Right ventricle myocardium superior (tissue), 1 donor: Measurements from ENCODE around the gene SCAP. TPM values are rescaled to one million over a fixed set of nuclear protein-coding genes. Genes with fewer than 3 reads are reported as not detected.

Source experiments
- ATAC-seq: fragments of 200-7000 bp; cut with Tn5 transposase; one replicate; pipeline ENCODE4 v1.9.1; 2020; ENCODE audit warnings: mild to moderate bottlenecking; ENCODE audit not compliant: poor library complexity
- DNase-seq: peaks from one replicate; pipeline ENCODE4 v3.0.0-alpha.2; 2020
- intact Hi-C: fragments of 100-400 bp; cut with DNase I; formaldehyde crosslinking; loops from one replicate; pipeline ENCODE4 v1.11.2; 2022
- total RNA-seq: library from RNA; stranded (reverse); fragmentation: NEBNext Ultra II Directional; extraction: Animal tissue kit (Norgen Biotek cat#: 25700); gene quantifications from one replicate; pipeline ENCODE4 v1.2.1, GENCODE V29; 2021
- donor health status: DM: no; HTN: yes; CAD: no; lungs with severe emphysema.

The SCAP gene
- total RNA-seq, 1 donor from 2014 or later: 39.7 TPM

DNA sequence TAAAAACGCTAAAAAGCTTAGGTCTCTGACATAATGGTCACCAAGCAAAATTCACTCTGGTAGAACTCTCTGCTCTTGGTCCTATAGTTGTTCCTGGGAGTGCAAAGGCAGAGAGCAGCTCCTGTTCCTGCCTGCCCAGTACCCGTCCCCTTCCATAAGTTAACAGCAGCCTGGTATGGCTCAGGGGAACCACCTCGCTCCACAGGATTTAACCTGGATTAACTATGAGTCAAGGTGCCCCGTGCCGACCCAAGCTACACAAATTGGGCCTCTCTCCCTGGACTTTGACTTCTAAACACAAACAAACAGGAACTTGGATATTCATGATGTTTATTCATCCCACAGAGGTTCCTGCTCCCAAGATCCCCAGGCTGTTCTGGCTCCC is 32.1 kb downstream of the SCAP start:
- DNase-seq: no peak
- intact Hi-C loops: no loop called here
- peak; percentile 27 for ATAC-seq

DNA sequence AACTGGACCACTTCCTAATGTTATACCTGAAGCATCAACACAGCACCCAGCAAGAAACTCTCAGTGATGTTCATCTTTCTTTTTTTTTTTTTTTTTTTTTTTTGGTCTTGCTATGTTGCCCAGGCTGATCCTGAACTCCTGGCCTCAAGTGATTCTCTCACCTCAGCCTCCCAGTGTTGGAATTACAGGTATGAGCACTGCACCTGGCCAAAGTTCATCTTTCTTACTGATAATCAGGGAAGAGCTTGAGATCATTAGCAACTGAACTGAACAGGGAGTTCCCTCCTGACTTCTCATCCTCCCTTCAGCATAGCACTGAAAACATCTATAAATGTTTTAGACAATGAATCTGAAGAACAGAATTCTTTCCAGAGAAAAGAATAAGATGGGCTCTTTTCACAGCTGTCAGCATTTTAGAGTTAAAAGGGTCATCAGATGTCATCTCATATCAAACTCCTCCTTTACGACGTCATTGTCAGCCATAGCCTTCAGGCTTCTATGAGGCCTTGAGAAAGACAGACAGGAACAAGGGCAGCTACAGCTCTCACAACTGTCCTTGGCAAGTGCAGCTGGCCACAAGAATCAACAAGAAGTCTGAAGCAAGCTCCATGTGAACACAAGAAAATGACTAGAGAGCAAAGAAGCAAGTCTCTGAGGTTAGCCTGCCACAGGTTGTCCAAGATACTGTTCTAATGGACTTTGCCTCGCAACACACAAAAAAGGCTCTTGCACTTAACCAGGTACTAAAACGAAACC is 33.8 kb downstream of the SCAP start:
- intact Hi-C loops: no loop called here
- ATAC-seq (no peak), DNase-seq (no peak)

- DNase-seq: no peak
- intact Hi-C loops: no loop called here
- no peak for ATAC-seq
Measured at GRCh38 chr3:47440131-47440530, 35.6 kb downstream of the SCAP start.

GRCh38 chr3:47436180-47436579 is 39.6 kb downstream of the SCAP start:
- ATAC-seq (no peak), DNase-seq (no peak)
- intact Hi-C loops: no loop called here

GRCh38 chr3:47434849-47435248 is 40.9 kb downstream of the SCAP start:
- DNase-seq: no peak
- ATAC-seq: no peak
- intact Hi-C loops: no loop called here

- peak; percentile 19 for ATAC-seq
- intact Hi-C loops: no loop called here
- no peak for DNase-seq
Measured at GRCh38 chr3:47433796-47434195, 41.9 kb downstream of the SCAP start.

- no peak for ATAC-seq
- intact Hi-C loops: no loop called here
- DNase-seq: no peak
Measured at GRCh38 chr3:47432673-47433072, 43.1 kb downstream of the SCAP start.

GRCh38 chr3:47431225-47431624 is 44.5 kb downstream of the SCAP start:
- intact Hi-C loops: no loop called here
- no peak for ATAC-seq

GRCh38 chr3:47430606-47431005 is 45.1 kb downstream of the SCAP start:
- DNase-seq (no peak), ATAC-seq (no peak)
- intact Hi-C loops: no loop called here

More at GRCh38 chr3:47431225-47431624, 44.5 kb downstream of the SCAP start:
- DNase-seq: no peak

- intact Hi-C loops: no loop called here
- ATAC-seq: no peak
- no peak for DNase-seq
Measured at GRCh38 chr3:47429476-47430270, 46.1 kb downstream of the SCAP start.

- intact Hi-C loops: no loop called here
- DNase-seq (no peak), ATAC-seq (no peak)
Measured at GRCh38 chr3:47428662-47429061, 47.1 kb downstream of the SCAP start.

GRCh38 chr3:47427866-47428265 is 47.9 kb downstream of the SCAP start:
- DNase-seq (no peak), ATAC-seq (no peak)
- intact Hi-C loops: no loop called here

GRCh38 chr3:47425959-47426358 is 49.8 kb downstream of the SCAP start:
- ATAC-seq (no peak), DNase-seq (no peak)
- intact Hi-C loops: no loop called here

DNA sequence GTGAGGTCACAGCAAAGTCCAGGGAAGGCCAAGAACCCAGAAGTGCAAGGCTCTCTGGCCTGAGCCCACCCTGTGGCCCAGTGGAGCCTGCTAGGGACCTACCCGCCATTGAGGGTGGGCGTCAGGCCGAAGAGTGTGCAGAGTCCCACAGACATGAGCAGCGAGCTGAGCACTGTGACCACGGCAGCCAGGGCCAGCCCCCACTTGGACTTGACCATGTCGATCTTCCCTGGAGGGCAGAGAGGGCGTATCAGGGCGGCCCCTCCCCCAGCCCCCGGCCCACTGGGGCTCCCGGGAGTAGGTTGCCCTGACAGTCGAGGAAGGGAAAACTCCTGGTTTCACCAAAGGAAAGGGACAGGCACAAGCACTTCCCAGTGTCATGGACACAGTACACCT is 50.4 kb downstream of the SCAP start:
- intact Hi-C loops: no loop called here
- DNase-seq (peak; percentile 30), ATAC-seq (no peak)

DNA sequence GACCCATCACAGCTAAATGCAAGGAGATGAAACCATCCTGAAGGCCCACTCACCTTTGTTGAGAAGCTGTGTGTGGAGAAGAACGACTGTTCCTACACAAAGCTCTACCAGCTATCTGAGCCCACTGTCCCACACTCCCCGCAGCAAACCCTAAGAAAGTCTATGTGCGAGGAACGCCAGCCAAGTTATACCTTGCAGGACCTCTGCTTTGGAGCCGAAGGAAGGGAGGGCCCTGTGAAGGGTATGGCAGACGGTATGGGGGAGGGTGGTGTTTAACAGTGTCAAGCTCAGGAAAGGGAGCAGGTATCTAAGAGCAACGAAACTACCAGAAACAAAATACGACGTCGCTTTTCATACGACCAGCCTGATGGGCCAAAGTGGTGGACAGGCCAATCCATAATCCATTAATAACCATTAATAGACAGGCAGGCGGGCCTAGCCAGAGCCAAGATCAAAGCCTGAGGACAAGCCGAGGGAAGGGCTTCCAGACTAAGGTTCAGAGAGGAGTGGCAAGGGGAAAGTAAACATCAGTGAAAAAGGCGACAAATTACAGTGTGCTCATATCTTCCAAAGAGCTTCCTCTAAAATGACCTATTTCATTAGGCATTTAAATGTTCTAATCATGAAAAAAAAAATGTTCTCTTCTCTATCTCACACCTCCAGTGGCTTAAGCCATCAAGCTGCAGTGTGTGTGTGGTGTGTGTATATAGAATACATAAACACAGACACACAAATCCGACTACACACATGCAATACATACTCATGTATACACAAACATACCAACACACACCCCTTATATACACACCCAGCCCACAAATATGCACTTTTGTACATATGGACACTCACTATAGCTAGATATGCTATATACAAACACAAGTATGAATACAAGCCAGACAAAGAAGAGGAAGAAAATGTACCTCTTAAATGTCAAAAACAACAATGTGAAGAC is 51.0 kb downstream of the SCAP start:
- no peak for DNase-seq
- ATAC-seq: no peak
- intact Hi-C loops: loop anchor here (5.0 kb wide), 1 partner anchor 53 kb away; the partner anchor contains the start of gene SCAP

DNA sequence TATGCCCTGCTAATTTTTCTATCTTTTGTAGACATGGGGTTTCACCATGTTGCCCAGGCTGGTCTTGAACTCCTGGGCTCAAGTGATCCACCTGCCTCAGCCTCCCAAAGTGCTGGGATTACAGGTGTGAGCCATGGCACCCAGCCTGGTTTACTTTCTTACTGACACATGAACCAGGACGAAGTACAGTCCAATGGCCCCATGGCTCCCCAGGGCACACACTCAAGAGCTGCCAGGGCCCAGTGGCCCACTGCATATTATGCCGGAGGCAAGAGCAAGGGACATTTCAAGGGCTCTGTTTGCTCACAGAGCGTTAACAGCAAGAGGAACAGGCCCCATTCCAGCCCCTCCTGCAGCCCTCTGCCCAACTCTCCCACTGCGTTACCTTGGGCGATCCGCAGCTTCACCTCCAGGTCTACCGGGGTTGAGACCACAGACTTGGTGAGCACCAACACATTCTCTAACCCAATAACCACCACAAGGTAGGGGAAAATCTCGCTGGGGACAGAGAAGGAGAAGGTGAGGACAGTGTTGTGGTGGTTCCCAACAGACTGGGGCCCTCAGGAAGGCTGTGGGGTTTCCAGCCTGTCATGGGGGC is 52.1 kb downstream of the SCAP start:
- intact Hi-C loops: loop anchor here (5.0 kb wide), 1 partner anchor 54 kb away; the partner anchor contains the start of gene SCAP
- ATAC-seq (no peak), DNase-seq (peak; percentile 13)

GRCh38 chr3:47422743-47423142 is 53.0 kb downstream of the SCAP start:
- ATAC-seq: no peak
- intact Hi-C loops: loop anchor here (5.0 kb wide), 1 partner anchor 55 kb away; the partner anchor contains the start of gene SCAP
- DNase-seq: peak; percentile 13
